ENCODE measurements around the gene GTSF1L. TPM values are rescaled to one million over a fixed set of nuclear protein-coding genes. Genes with fewer than 3 reads are reported as not detected.

GTSF1L gene
- total RNA-seq, 1 experiment from 2014 or later, result not detected

DNA sequence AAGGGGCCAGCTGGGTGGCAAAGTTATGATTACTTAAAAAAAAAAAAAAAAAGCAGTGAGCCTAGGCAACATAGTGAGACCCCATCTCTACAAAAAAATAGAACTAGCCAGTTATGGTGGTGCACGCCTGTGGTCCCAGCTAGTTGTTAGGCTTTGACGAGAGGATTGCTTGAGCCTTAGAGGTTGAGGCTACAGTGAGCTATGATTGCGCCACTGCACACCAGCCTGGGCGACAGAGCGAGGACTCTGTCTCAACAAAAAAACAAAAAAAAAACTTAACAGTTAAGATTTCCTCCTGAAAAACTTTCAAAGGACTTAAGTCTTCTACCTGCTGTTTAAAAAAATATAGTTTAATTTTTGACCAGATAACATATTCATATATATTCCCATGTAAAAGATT is 2.4 kb downstream of the GTSF1L start:
- Mint-ChIP-seq H3K27ac (no peak overlapping the region), H3K9me3 (peaks cover 8% of the 10 kb centered on the region), H3K4me1 (peaks cover 14% of the 10 kb centered on the region), H3K36me3 (peaks cover under 1% of the 10 kb centered on the region; the same call in 1 of the 2 replicates), H3K27me3 (ENCODE audit: low read depth) (no peaks in the 10 kb centered on the region), H3K4me3 (no peak overlapping the region)
- ChIA-PET CTCF (interaction anchor here (1.1 kb wide), 1 partner anchor 32 kb away, joined by 3 read pairs; no protein-coding TSS in a partner anchor), POLR2A (no interaction called here)
- DNase-seq (ENCODE audit: low spot score), result no peak
- no peak for TF ChIP-seq ARID4B (CRISPR knock-in tag; IDR thresholded peaks at IDR 0.05; ENCODE audit: borderline replicate concordance)
- TF ChIP-seq CREB1 (CRISPR knock-in tag; IDR thresholded peaks at IDR 0.05), result no peak
- TF ChIP-seq ZNF138 (CRISPR knock-in tag; conservative IDR thresholded peaks at IDR 0.05), result no peak
- no peak for TF ChIP-seq CDX4 (CRISPR knock-in tag; IDR thresholded peaks at IDR 0.05; ENCODE audit: borderline replicate concordance)
- no peak for TF ChIP-seq CBFB (CRISPR knock-in tag; IDR thresholded peaks at IDR 0.05; ENCODE audit: low read depth)
- no peak for TF ChIP-seq MAX (CRISPR knock-in tag; IDR thresholded peaks at IDR 0.05)
- TF ChIP-seq ATF2 (CRISPR knock-in tag; IDR thresholded peaks at IDR 0.05; ENCODE audit: borderline replicate concordance, low read depth), result no peak
- TF ChIP-seq ZNF396 (CRISPR knock-in tag; IDR thresholded peaks at IDR 0.05; ENCODE audit: borderline replicate concordance), result no peak
- TF ChIP-seq CREM (CRISPR knock-in tag; IDR thresholded peaks at IDR 0.05), result no peak
- no peak for TF ChIP-seq ZNF671 (CRISPR knock-in tag; IDR thresholded peaks at IDR 0.05)
- ATAC-seq, result no peak

GRCh38 chr20:43723735-43724134 is 3.1 kb downstream of the GTSF1L start:
- no peak overlapping the region for H3K27ac Mint-ChIP-seq
- DNase-seq (ENCODE audit: low spot score) (no peak), ATAC-seq (no peak)
- H3K36me3 Mint-ChIP-seq, result peaks cover 4% of the 10 kb centered on the region; the same call in 1 of the 2 replicates
- TF ChIP-seq GRHL2 (CRISPR knock-in tag; IDR thresholded peaks at IDR 0.05; ENCODE audit: insufficient replicate concordance, severe bottlenecking) (no peak), STAT6 (CRISPR knock-in tag; conservative IDR thresholded peaks at IDR 0.05; ENCODE audit: low read depth) (no peak), ZNF671 (CRISPR knock-in tag; IDR thresholded peaks at IDR 0.05) (no peak), EMX1 (CRISPR knock-in tag; IDR thresholded peaks at IDR 0.05) (no peak), TP53 (CRISPR knock-in tag; IDR thresholded peaks at IDR 0.05) (no peak), CTCF (IDR thresholded peaks at IDR 0.05) (no peak)
- TF ChIP-seq, protein P1, sequence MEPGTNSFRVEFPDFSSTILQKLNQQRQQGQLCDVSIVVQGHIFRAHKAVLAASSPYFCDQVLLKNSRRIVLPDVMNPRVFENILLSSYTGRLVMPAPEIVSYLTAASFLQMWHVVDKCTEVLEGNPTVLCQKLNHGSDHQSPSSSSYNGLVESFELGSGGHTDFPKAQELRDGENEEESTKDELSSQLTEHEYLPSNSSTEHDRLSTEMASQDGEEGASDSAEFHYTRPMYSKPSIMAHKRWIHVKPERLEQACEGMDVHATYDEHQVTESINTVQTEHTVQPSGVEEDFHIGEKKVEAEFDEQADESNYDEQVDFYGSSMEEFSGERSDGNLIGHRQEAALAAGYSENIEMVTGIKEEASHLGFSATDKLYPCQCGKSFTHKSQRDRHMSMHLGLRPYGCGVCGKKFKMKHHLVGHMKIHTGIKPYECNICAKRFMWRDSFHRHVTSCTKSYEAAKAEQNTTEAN (CRISPR knock-in tag; IDR thresholded peaks at IDR 0.05), result no peak
- TF ChIP-seq, protein P2, sequence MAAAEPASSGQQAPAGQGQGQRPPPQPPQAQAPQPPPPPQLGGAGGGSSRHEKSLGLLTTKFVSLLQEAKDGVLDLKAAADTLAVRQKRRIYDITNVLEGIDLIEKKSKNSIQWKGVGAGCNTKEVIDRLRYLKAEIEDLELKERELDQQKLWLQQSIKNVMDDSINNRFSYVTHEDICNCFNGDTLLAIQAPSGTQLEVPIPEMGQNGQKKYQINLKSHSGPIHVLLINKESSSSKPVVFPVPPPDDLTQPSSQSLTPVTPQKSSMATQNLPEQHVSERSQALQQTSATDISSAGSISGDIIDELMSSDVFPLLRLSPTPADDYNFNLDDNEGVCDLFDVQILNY (CRISPR knock-in tag; IDR thresholded peaks at IDR 0.05), result no peak
- CTCF ChIA-PET, result interaction anchor here (0.9 to 1.1 kb wide), 2 partner anchors 32 to 186 kb away, joined by 3 to 4 read pairs; no protein-coding TSS in a partner anchor
- POLR2A ChIA-PET, result interaction anchor here (0.6 kb wide), 1 partner anchor 59 kb away, joined by 3 read pairs; no protein-coding TSS in a partner anchor
- H3K4me1 Mint-ChIP-seq, result peaks cover 14% of the 10 kb centered on the region
- H3K4me3 Mint-ChIP-seq, result no peak overlapping the region
- no peaks in the 10 kb centered on the region for H3K27me3 Mint-ChIP-seq (ENCODE audit: low read depth)
- H3K9me3 Mint-ChIP-seq, result peaks cover 11% of the 10 kb centered on the region
